Superior temporal gyrus (tissue), 1 donor: ENCODE data around the gene CANT1.
A peak's percentile ranks its signal among the peaks of the same experiment; 100 is the strongest.
"Not testable (repeated sequence)": the region's sequence is repeated elsewhere in the genome, so short reads cannot be mapped to it uniquely, and the experiment has no call there.

Experiments
- DNase-seq: peaks from one replicate; pipeline ENCODE4 v3.0.0-alpha.2; 2016; ENCODE audit errors: extremely low spot score

CANT1 gene

GRCh38 chr17:79027274-79027924 is 17.8 kb upstream of the CANT1 start:
- no peak for DNase-seq

GRCh38 chr17:79026376-79027273 is 17.1 kb upstream of the CANT1 start:
- no peak for DNase-seq

- DNase-seq = no peak
These were observed 15.6 kb upstream of the CANT1 start for GRCh38 chr17:79024901-79025737.

- no peak for DNase-seq
These were observed 14.6 kb upstream of the CANT1 start, which contains the start of gene C1QTNF1 for GRCh38 chr17:79023886-79024771. Gene C1QTNF1 (plus strand): TSS chr17:79024169. CDS start chr17:79043969, 19,800 bp downstream.

GRCh38 chr17:79023180-79023705 is 13.7 kb upstream of the CANT1 start:
- DNase-seq = no peak

GRCh38 chr17:79022507-79022991 is 13.0 kb upstream of the CANT1 start:
- DNase-seq = no peak

- not testable (repeated sequence) for DNase-seq
These were observed 12.4 kb upstream of the CANT1 start for GRCh38 chr17:79021929-79022328.

- DNase-seq = no peak
These were observed 11.2 kb upstream of the CANT1 start for GRCh38 chr17:79020631-79021301.

GRCh38 chr17:79019632-79020584 is 10.3 kb upstream of the CANT1 start:
- peak; percentile 57 for DNase-seq

GRCh38 chr17:79019261-79019631 is 9.7 kb upstream of the CANT1 start:
- DNase-seq = no peak

GRCh38 chr17:79018370-79018695 is 8.8 kb upstream of the CANT1 start:
- no peak for DNase-seq

- DNase-seq = no peak
These were observed 8.2 kb upstream of the CANT1 start for GRCh38 chr17:79017546-79018369.

- DNase-seq = no peak
These were observed 4.7 kb upstream of the CANT1 start for GRCh38 chr17:79014158-79014758.

GRCh38 chr17:79012563-79013134 is 3.1 kb upstream of the CANT1 start:
- DNase-seq = no peak

GRCh38 chr17:79011451-79012147 is 2.0 kb upstream of the CANT1 start:
- DNase-seq = no peak

- DNase-seq = no peak
These were observed 711 bp upstream of the CANT1 start for GRCh38 chr17:79010304-79010646.
